NB4 (cell line): ENCODE data around the gene CPZ.

ENCODE experiments used
- CTCF ChIP-seq: IDR thresholded peaks from one replicate; pipeline ENCODE4 v1.5.1; 2012; ENCODE audit warnings: low read depth, low read length
- POLR2A ChIP-seq: IDR thresholded peaks from 2 replicates; pipeline ENCODE4 v1.6.1; 2011; ENCODE audit warnings: mild to moderate bottlenecking; ENCODE audit not compliant: insufficient read length; ENCODE audit errors: extremely low read depth

- TF ChIP-seq POLR2A (no peak), CTCF (no peak)
Observed at GRCh38 chr4:8641931-8642650, 49.5 kb downstream of the CPZ start.
